GM06990 (cell line): ENCODE data around the gene GDPD3.
A peak's percentile ranks its signal among the peaks of the same experiment; 100 is the strongest.

Experiments used
- DNase-seq: peaks from one replicate; pipeline ENCODE4 v3.0.0-alpha.2; 2011; ENCODE audit not compliant: insufficient read length; ENCODE audit errors: extremely low read depth
- H3K27me3 ChIP-seq: replicated peaks from 2 replicates; pipeline ENCODE4 v1.6.0; 2011; ENCODE audit warnings: low read length; ENCODE audit not compliant: control insufficient read depth, insufficient read depth
- H3K36me3 ChIP-seq: 2 replicates; pipeline ENCODE4 v1.5.1; 2011; ENCODE audit warnings: low read length; ENCODE audit not compliant: control insufficient read depth, insufficient read depth
- H3K4me3 ChIP-seq: replicated peaks from 2 replicates; pipeline ENCODE4 v1.5.1; 2011; ENCODE audit warnings: low read depth, mild to moderate bottlenecking, control low read depth, low read length
- CTCF ChIP-seq: IDR thresholded peaks from 2 replicates; pipeline ENCODE4 v1.5.1; 2011; ENCODE audit warnings: low read length, control low read depth, mild to moderate bottlenecking, inconsistent platforms; ENCODE audit not compliant: insufficient read depth, poor library complexity, severe bottlenecking

GDPD3 gene

GRCh38 chr16:30054959-30055553 lies 58.3 kb downstream of the GDPD3 start:
- H3K27me3 ChIP-seq = no peaks in the 10 kb centered on the region
- peak; percentile 55 for DNase-seq
- peak; percentile 85 for TF ChIP-seq CTCF
- H3K4me3 ChIP-seq = no peak overlapping the region
- no peaks in the 10 kb centered on the region for H3K36me3 ChIP-seq
